ENCODE results near the gene EGFR.

DNA sequence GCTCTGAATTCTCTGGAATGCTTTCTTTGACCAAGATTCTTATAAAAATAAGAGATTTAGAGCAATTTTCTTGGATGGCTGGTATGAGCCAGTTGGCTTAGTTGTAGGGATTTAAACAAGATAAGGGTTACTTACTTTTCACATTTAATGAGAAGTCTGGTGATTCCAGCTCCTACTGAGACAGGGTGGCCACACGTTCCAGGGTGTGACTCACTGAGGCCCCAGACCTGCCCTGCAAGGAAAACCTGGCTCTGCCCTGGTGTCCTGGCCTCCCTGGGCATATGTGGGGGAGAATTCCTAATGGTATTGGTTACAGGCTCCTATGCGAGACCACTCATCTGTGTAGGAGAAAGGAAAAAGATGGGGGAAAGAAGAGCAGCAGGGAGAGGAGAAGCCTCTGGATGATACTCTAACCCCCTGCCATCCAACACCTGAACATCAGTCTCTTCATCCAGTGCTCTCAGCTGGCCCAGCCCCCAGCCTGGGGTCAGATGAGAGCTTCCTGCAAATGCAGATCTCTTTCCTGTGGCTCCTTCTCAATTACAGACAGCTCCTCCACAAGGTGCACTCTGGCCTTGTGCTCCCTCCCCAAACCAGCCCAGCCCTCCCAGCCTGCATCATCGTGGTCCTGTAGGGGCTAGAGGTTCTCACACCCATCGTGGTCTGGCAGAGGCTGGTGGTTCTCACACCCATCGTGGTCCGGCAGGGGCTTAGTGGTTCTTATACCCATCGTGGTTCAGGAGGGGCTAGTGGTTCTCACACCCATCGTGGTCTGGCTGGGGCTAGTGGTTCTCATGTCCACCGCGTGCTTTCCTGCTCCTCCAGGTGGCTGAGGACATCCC lies 139.9 kb downstream of the EGFR start:
- TF ChIP-seq, protein P1, sequence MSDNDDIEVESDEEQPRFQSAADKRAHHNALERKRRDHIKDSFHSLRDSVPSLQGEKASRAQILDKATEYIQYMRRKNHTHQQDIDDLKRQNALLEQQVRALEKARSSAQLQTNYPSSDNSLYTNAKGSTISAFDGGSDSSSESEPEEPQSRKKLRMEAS (IDR thresholded peaks at IDR 0.05; ENCODE audit: insufficient read depth, insufficient read length), result no peak
- TF ChIP-seq, protein P2, sequence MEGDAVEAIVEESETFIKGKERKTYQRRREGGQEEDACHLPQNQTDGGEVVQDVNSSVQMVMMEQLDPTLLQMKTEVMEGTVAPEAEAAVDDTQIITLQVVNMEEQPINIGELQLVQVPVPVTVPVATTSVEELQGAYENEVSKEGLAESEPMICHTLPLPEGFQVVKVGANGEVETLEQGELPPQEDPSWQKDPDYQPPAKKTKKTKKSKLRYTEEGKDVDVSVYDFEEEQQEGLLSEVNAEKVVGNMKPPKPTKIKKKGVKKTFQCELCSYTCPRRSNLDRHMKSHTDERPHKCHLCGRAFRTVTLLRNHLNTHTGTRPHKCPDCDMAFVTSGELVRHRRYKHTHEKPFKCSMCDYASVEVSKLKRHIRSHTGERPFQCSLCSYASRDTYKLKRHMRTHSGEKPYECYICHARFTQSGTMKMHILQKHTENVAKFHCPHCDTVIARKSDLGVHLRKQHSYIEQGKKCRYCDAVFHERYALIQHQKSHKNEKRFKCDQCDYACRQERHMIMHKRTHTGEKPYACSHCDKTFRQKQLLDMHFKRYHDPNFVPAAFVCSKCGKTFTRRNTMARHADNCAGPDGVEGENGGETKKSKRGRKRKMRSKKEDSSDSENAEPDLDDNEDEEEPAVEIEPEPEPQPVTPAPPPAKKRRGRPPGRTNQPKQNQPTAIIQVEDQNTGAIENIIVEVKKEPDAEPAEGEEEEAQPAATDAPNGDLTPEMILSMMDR (IDR thresholded peaks at IDR 0.05; ENCODE audit: extremely low read depth in 1 of 2, insufficient read depth in 1 of 2, low read depth in 1 of 2, low read length in 2 of 2), result no peak
- no peak for TF ChIP-seq POLR2A (IDR thresholded peaks at IDR 0.05; ENCODE audit: low read depth, low read length)

Measured in endothelial cell of umbilical vein (primary cell).